ENCODE data around the gene PEAR1. TPM values are rescaled to one million over a fixed set of nuclear protein-coding genes. Genes with fewer than 3 reads are reported as not detected.

PEAR1 gene
- total and polyA plus RNA-seq, 2 of the 4 experiments (the other 2 are of a cell fraction) = 2.0 to 44.4 TPM

DNA sequence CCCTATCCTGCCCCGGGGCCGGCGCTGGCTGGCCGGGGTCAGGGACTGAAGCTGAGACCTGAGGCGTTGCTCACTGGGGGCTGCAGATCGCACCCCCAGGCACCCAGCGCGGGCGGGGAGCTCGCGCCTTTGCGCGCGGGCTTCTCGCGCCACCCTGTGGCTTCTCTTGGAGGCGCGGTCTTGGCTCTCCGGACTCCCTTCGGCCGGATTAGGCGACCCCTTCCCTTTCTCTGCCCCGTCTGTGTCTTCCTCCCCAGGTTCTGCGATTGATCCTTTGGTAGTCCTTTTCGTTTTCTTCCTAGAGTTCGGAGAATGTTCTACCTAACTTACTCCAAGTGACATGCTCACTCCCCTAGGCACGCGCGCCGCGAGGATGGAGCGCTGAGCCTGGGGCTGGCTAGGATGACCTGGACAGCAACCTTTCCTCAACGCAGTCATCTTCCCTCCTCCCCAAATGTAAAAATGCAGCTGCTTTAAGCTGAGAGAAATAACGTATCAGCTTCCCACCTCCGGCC, 33.3 kb upstream of the PEAR1 start:
- Histone ChIP-seq H3K9me3 (ENCODE audit: control insufficient read depth, insufficient read depth, low read length) (no peaks in the 10 kb centered on the region), H3K27ac (ENCODE audit: insufficient read depth, low read length) (no peak overlapping the region), H3K4me3 (ENCODE audit: insufficient read depth, low read depth, low read length) (peak overlapping the region; percentile 13; the same call in 1 of the 2 replicates), H2AK5ac (ENCODE audit: low read depth, low read length) (no peak overlapping the region), H3K14ac (replicated peaks; ENCODE audit: low read depth, low read length) (no peak overlapping the region), H3K56ac (ENCODE audit: extremely low read depth, insufficient read depth, low read length) (no peak overlapping the region), H2AFZ (replicated peaks; ENCODE audit: low read length, poor library complexity) (peak overlapping the region; percentile 69), H2BK15ac (ENCODE audit: low read depth, low read length) (no peak overlapping the region), H2BK5ac (ENCODE audit: low read depth, low read length, poor library complexity, severe bottlenecking) (no peak overlapping the region), H3K36me3 (ENCODE audit: control insufficient read depth, insufficient read depth, low read length) (no peaks in the 10 kb centered on the region), H3K79me1 (ENCODE audit: low read depth in 1 of 2, low read length in 2 of 2) (no peaks in the 10 kb centered on the region), H3K18ac (ENCODE audit: low read depth, low read length) (no peak overlapping the region), H2BK20ac (ENCODE audit: low read depth, low read length) (no peak overlapping the region), H4K91ac (ENCODE audit: insufficient read depth, low read depth, low read length) (no peak overlapping the region), H3K4me1 (ENCODE audit: control insufficient read depth, insufficient read depth, low read length) (peaks cover 4% of the 10 kb centered on the region; the same call in 1 of the 2 replicates), H3K4ac (ENCODE audit: low read depth, low read length) (no peak overlapping the region), H3K4me2 (ENCODE audit: low read depth, low read length) (peak overlapping the region; percentile 72), H2BK120ac (ENCODE audit: low read depth, low read length) (no peak overlapping the region), H3K23ac (ENCODE audit: low read depth, low read length) (no peak overlapping the region), H2AK9ac (replicated peaks; ENCODE audit: low read depth, low read length, poor library complexity) (peak overlapping the region; percentile 16), H4K5ac (ENCODE audit: low read depth, low read length) (no peak overlapping the region), H3K27me3 (ENCODE audit: control insufficient read depth, insufficient read depth, low read length) (peaks cover 88% of the 10 kb centered on the region), H4K8ac (ENCODE audit: low read depth in 2 of 2, low read length in 2 of 2) (no peak overlapping the region), H4K20me1 (ENCODE audit: insufficient read depth, low read length) (0 out of 2 replicates have a peak, but pooled peaks cover 9% of the 10 kb centered on the region), H3K9me1 (ENCODE audit: insufficient read depth, low read length) (no peaks in the 10 kb centered on the region), H3K9ac (ENCODE audit: low read depth, low read length) (no peak overlapping the region)
- BruUV-seq (replicated peaks) = no TSS peak
- intact Hi-C loops (cut with micrococcal nuclease) (loop anchor here (1.0 kb wide), 3 partner anchors 63 to 171 kb away; no protein-coding TSS in a partner anchor), dilution Hi-C loops (cut with HindIII; ENCODE audit: low sequenced_read_pairs, unreplicated experiment) (no loop called here), in situ Hi-C loops (cut with MboI; ENCODE audit: low sequenced_read_pairs) (no loop called here)
- POLR2A ChIA-PET (ENCODE audit: unreplicated experiment) = interaction anchor here (0.6 to 0.7 kb wide), 2 partner anchors 19 to 34 kb away, joined by 3 to 11 read pairs; no protein-coding TSS in a partner anchor
- DNase-seq (peak; percentile 21), ATAC-seq (ENCODE audit: low read depth) (peak; percentile 86)
- CTCF ChIA-PET = interaction anchor here (0.7 to 3.6 kb wide), 25 partner anchors 11 to 212 kb away, joined by 3 to 28 read pairs (median 4); partner anchors contain the start of genes ISG20L2 and METTL25B
- TF ChIP-seq ELK1 (IDR thresholded peaks at IDR 0.05; ENCODE audit: borderline replicate concordance, low read depth, low read length) = no peak
- TF ChIP-seq, protein P1, sequence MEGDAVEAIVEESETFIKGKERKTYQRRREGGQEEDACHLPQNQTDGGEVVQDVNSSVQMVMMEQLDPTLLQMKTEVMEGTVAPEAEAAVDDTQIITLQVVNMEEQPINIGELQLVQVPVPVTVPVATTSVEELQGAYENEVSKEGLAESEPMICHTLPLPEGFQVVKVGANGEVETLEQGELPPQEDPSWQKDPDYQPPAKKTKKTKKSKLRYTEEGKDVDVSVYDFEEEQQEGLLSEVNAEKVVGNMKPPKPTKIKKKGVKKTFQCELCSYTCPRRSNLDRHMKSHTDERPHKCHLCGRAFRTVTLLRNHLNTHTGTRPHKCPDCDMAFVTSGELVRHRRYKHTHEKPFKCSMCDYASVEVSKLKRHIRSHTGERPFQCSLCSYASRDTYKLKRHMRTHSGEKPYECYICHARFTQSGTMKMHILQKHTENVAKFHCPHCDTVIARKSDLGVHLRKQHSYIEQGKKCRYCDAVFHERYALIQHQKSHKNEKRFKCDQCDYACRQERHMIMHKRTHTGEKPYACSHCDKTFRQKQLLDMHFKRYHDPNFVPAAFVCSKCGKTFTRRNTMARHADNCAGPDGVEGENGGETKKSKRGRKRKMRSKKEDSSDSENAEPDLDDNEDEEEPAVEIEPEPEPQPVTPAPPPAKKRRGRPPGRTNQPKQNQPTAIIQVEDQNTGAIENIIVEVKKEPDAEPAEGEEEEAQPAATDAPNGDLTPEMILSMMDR (conservative IDR thresholded peaks at IDR 0.05; ENCODE audit: low read depth, low read length) = peak; percentile 67
- TF ChIP-seq FOS (IDR thresholded peaks at IDR 0.05; ENCODE audit: low read depth, low read length) = no peak
- no peak for TF ChIP-seq CHD1 (IDR thresholded peaks at IDR 0.05; ENCODE audit: low read depth, low read length)
- TF ChIP-seq RAD21 (IDR thresholded peaks at IDR 0.05; ENCODE audit: low read length) = peak; percentile 80
- peak; percentile 77 for TF ChIP-seq SMC3 (IDR thresholded peaks at IDR 0.05; ENCODE audit: low read depth, low read length)
- WGBS, 2 experiments (ENCODE audit: extremely low coverage in 2 of 2, insufficient read length in 1 of 2) = no CpG with 5 or more reads among the region's 35 CpGs

Measured in IMR-90 (cell line).